Memory B cell (primary cell): Measurements from ENCODE around the gene CYP2C9.

Experiments used
- ATAC-seq: fragments of 150-1000 bp; cut with Tn5 transposase; 2 replicates; pipeline ENCODE4 v1.10.0; 2021; ENCODE audit warnings: low read depth, mild to moderate bottlenecking, moderate library complexity
- DNase-seq, 2 donors: peaks; one replicate each; pipeline ENCODE4 v3.0.0; 2022; ENCODE audit warnings: low spot score in 2 of 2
- H3K27ac Mint-ChIP-seq: one replicate; pipeline ENCODE4 v1.8.0; 2022; ENCODE audit warnings: mild to moderate bottlenecking, moderate library complexity, mixed read lengths
- H3K27me3 Mint-ChIP-seq: one replicate; pipeline ENCODE4 v1.8.0; 2022; ENCODE audit warnings: mixed read lengths
- H3K36me3 Mint-ChIP-seq: one replicate; pipeline ENCODE4 v1.8.0; 2022; ENCODE audit warnings: mild to moderate bottlenecking, mixed read lengths
- H3K4me1 Mint-ChIP-seq: one replicate; pipeline ENCODE4 v1.8.0; 2022; ENCODE audit warnings: mixed read lengths
- H3K4me3 Mint-ChIP-seq: one replicate; pipeline ENCODE4 v1.8.0; 2022; ENCODE audit warnings: mild to moderate bottlenecking, moderate library complexity, mixed read lengths
- H3K9me3 Mint-ChIP-seq: one replicate; pipeline ENCODE4 v1.8.0; 2022; ENCODE audit warnings: mixed read lengths

CYP2C9 gene

GRCh38 chr10:94991243-94991888, 52.9 kb downstream of the CYP2C9 start:
- no peak overlapping the region for H3K27ac Mint-ChIP-seq
- ATAC-seq (no peak), DNase-seq (no peak)
- H3K9me3 Mint-ChIP-seq: peaks cover 6% of the 10 kb centered on the region
- no peak overlapping the region for H3K4me3 Mint-ChIP-seq
- no peaks in the 10 kb centered on the region for H3K36me3 Mint-ChIP-seq
- peaks cover 3% of the 10 kb centered on the region for H3K27me3 Mint-ChIP-seq
- no peaks in the 10 kb centered on the region for H3K4me1 Mint-ChIP-seq

- Mint-ChIP-seq H3K27ac (no peak overlapping the region), H3K27me3 (peaks cover 3% of the 10 kb centered on the region), H3K9me3 (peaks cover 6% of the 10 kb centered on the region), H3K4me1 (no peaks in the 10 kb centered on the region), H3K36me3 (no peaks in the 10 kb centered on the region), H3K4me3 (no peak overlapping the region)
- DNase-seq (no peak), ATAC-seq (no peak)
These were observed 54.4 kb downstream of the CYP2C9 start for GRCh38 chr10:94992811-94993210.

- ATAC-seq (no peak), DNase-seq (no peak)
- no peak overlapping the region for H3K27ac Mint-ChIP-seq
These were observed 59.3 kb downstream of the CYP2C9 start for GRCh38 chr10:94997741-94998174.

GRCh38 chr10:95026461-95026860, 88.0 kb downstream of the CYP2C9 start:
- Mint-ChIP-seq H3K4me1 (no peaks in the 10 kb centered on the region), H3K36me3 (no peaks in the 10 kb centered on the region)
- no peak for ATAC-seq

More at GRCh38 chr10:94997741-94998174, 59.3 kb downstream of the CYP2C9 start:
- Mint-ChIP-seq H3K36me3 (no peaks in the 10 kb centered on the region), H3K27me3 (peaks cover 7% of the 10 kb centered on the region), H3K4me1 (peaks cover 2% of the 10 kb centered on the region), H3K4me3 (no peak overlapping the region), H3K9me3 (no peaks in the 10 kb centered on the region)

GRCh38 chr10:95031656-95032055, 93.2 kb downstream of the CYP2C9 start:
- peaks cover 8% of the 10 kb centered on the region for H3K27me3 Mint-ChIP-seq
- no peak for DNase-seq
- no peaks in the 10 kb centered on the region for H3K4me1 Mint-ChIP-seq
- H3K9me3 Mint-ChIP-seq: peaks cover 2% of the 10 kb centered on the region
- no peak overlapping the region for H3K4me3 Mint-ChIP-seq
- no peaks in the 10 kb centered on the region for H3K36me3 Mint-ChIP-seq
- ATAC-seq: no peak
- no peak overlapping the region for H3K27ac Mint-ChIP-seq

More at GRCh38 chr10:95026461-95026860, 88.0 kb downstream of the CYP2C9 start:
- H3K4me3 Mint-ChIP-seq: no peak overlapping the region
- peaks cover 12% of the 10 kb centered on the region for H3K27me3 Mint-ChIP-seq
- no peak overlapping the region for H3K27ac Mint-ChIP-seq
- H3K9me3 Mint-ChIP-seq: peaks cover 3% of the 10 kb centered on the region
- DNase-seq: no peak

- ATAC-seq (no peak), DNase-seq (no peak)
- H3K27me3 Mint-ChIP-seq: peaks cover 7% of the 10 kb centered on the region
- no peak overlapping the region for H3K4me3 Mint-ChIP-seq
- no peaks in the 10 kb centered on the region for H3K4me1 Mint-ChIP-seq
- no peak overlapping the region for H3K27ac Mint-ChIP-seq
- H3K36me3 Mint-ChIP-seq: peaks cover 2% of the 10 kb centered on the region
- H3K9me3 Mint-ChIP-seq: peaks cover 2% of the 10 kb centered on the region
These were observed 95.9 kb downstream of the CYP2C9 start for GRCh38 chr10:95034401-95034800.

GRCh38 chr10:95035332-95036295, 97.2 kb downstream of the CYP2C9 start:
- Mint-ChIP-seq H3K36me3 (peaks cover 2% of the 10 kb centered on the region), H3K27me3 (peaks cover 7% of the 10 kb centered on the region), H3K27ac (no peak overlapping the region), H3K4me3 (no peak overlapping the region), H3K4me1 (no peaks in the 10 kb centered on the region), H3K9me3 (peaks cover 2% of the 10 kb centered on the region)
- no peak for DNase-seq
- ATAC-seq: no peak

- no peaks in the 10 kb centered on the region for H3K4me1 Mint-ChIP-seq
- H3K27me3 Mint-ChIP-seq: no peaks in the 10 kb centered on the region
- peaks cover 2% of the 10 kb centered on the region for H3K36me3 Mint-ChIP-seq
- H3K4me3 Mint-ChIP-seq: no peak overlapping the region
- ATAC-seq (no peak), DNase-seq (no peak)
- H3K9me3 Mint-ChIP-seq: no peaks in the 10 kb centered on the region
- no peak overlapping the region for H3K27ac Mint-ChIP-seq
These were observed 100.8 kb downstream of the CYP2C9 start for GRCh38 chr10:95039281-95039680.
